Calu3 (cell line): ENCODE measurements around the gene CNDP2. TPM values are rescaled to one million over a fixed set of nuclear protein-coding genes. Genes with fewer than 3 reads are reported as not detected.

Experiments used
- BruUV-seq: library from RNA; stranded (reverse); fragments of 400-500 nt; replicated peaks from 2 replicates; lab custom pipeline; 2021; lab: Mats Ljungman, UMichigan
- CTCF ChIA-PET: fragments of 300-600 bp; sonication (Branson Sonifier 250); formaldehyde crosslinking; loops from one replicate; lab custom pipeline; 2022; ENCODE audit warnings: antibody characterized with exemption; lab: Charles Lee
- DNase-seq: peaks from one replicate; pipeline ENCODE4 v3.0.0; 2022
- H3K27ac Mint-ChIP-seq: one replicate; pipeline ENCODE4 v1.8.0; 2022; ENCODE audit warnings: mixed read lengths; ENCODE audit not compliant: unreplicated experiment
- H3K27me3 Mint-ChIP-seq: one replicate; pipeline ENCODE4 v1.8.0; 2022; ENCODE audit warnings: mixed read lengths; ENCODE audit not compliant: unreplicated experiment
- H3K36me3 Mint-ChIP-seq: one replicate; pipeline ENCODE4 v1.8.0; 2022; ENCODE audit warnings: mild to moderate bottlenecking, moderate library complexity, mixed read lengths; ENCODE audit not compliant: insufficient read depth, unreplicated experiment
- H3K4me1 Mint-ChIP-seq: one replicate; pipeline ENCODE4 v1.8.0; 2022; ENCODE audit warnings: mild to moderate bottlenecking, low read depth, mixed read lengths; ENCODE audit not compliant: unreplicated experiment
- H3K4me3 Mint-ChIP-seq: one replicate; pipeline ENCODE4 v1.8.0; 2022; ENCODE audit warnings: mild to moderate bottlenecking, low read depth, moderate library complexity, mixed read lengths; ENCODE audit not compliant: unreplicated experiment
- H3K9me3 Mint-ChIP-seq: one replicate; pipeline ENCODE4 v1.8.0; 2022; ENCODE audit warnings: low read depth, mixed read lengths; ENCODE audit not compliant: unreplicated experiment
- CTCF ChIP-seq: fragments of 200-600 bp; IDR thresholded peaks from one replicate; pipeline ENCODE4 v1.8.0; 2022; ENCODE audit warnings: antibody characterized with exemption; ENCODE audit not compliant: unreplicated experiment
- intact Hi-C: fragments of 100-400 bp; cut with micrococcal nuclease; formaldehyde crosslinking; loops from one replicate; pipeline ENCODE4 v1.10.0; 2022; ENCODE audit not compliant: unreplicated experiment
- total RNA-seq: library from RNA; stranded (reverse); gene quantifications from 2 replicates; pipeline ENCODE4 v1.2.3, GENCODE V29; 2022

Gene CNDP2
- total RNA-seq, 1 experiment from 2014 or later: 279 TPM

GRCh38 chr18:74518456-74519295, 22.5 kb downstream of the CNDP2 start:
- TF ChIP-seq CTCF: no peak
- DNase-seq: no peak
- CTCF ChIA-PET: no interaction called here
- H3K27me3 Mint-ChIP-seq: no peaks in the 10 kb centered on the region
- no TSS peak for BruUV-seq
- H3K4me3 Mint-ChIP-seq: no peak overlapping the region
- H3K4me1 Mint-ChIP-seq: no peaks in the 10 kb centered on the region
- no peak overlapping the region for H3K27ac Mint-ChIP-seq
- peaks cover 73% of the 10 kb centered on the region for H3K36me3 Mint-ChIP-seq
- intact Hi-C loops: no loop called here
- H3K9me3 Mint-ChIP-seq: no peaks in the 10 kb centered on the region

GRCh38 chr18:74519320-74520095, 23.3 kb downstream of the CNDP2 start:
- Mint-ChIP-seq H3K27me3 (no peaks in the 10 kb centered on the region), H3K4me1 (no peaks in the 10 kb centered on the region), H3K27ac (no peak overlapping the region), H3K4me3 (no peak overlapping the region), H3K9me3 (no peaks in the 10 kb centered on the region), H3K36me3 (peaks cover 65% of the 10 kb centered on the region)
- BruUV-seq: no TSS peak
- CTCF ChIA-PET: no interaction called here
- no peak for DNase-seq
- intact Hi-C loops: no loop called here
- no peak for TF ChIP-seq CTCF

- DNase-seq: no peak
- CTCF ChIA-PET: no interaction called here
- BruUV-seq: TSS peak; percentile 95
- intact Hi-C loops: no loop called here
- H3K36me3 Mint-ChIP-seq: peaks cover 58% of the 10 kb centered on the region
- no peak overlapping the region for H3K27ac Mint-ChIP-seq
- H3K4me1 Mint-ChIP-seq: no peaks in the 10 kb centered on the region
- H3K4me3 Mint-ChIP-seq: no peak overlapping the region
- TF ChIP-seq CTCF: no peak
- H3K27me3 Mint-ChIP-seq: no peaks in the 10 kb centered on the region
- no peaks in the 10 kb centered on the region for H3K9me3 Mint-ChIP-seq
Measured at GRCh38 chr18:74520096-74520833, 24.1 kb downstream of the CNDP2 start.

GRCh38 chr18:74521068-74521725, 25.0 kb downstream of the CNDP2 start:
- Mint-ChIP-seq H3K4me1 (peaks cover 3% of the 10 kb centered on the region), H3K36me3 (peaks cover 53% of the 10 kb centered on the region), H3K9me3 (no peaks in the 10 kb centered on the region), H3K27me3 (peaks cover under 1% of the 10 kb centered on the region), H3K4me3 (no peak overlapping the region), H3K27ac (peak overlapping the region; percentile 13)
- intact Hi-C loops: no loop called here
- BruUV-seq: no TSS peak
- CTCF ChIA-PET: no interaction called here
- no peak for DNase-seq
- TF ChIP-seq CTCF: no peak
